ENCODE data around the gene CNTN1.

- TF ChIP-seq EP300 (IDR thresholded peaks at IDR 0.05) (no peak), CTCF (IDR thresholded peaks at IDR 0.05) (no peak)
These were observed 46.9 kb upstream of the CNTN1 start for GRCh38 chr12:40645361-40645760.
